ENCODE results near the gene XPR1. TPM values are rescaled to one million over a fixed set of nuclear protein-coding genes. Genes with fewer than 3 reads are reported as not detected.

The XPR1 gene
- total RNA-seq, 1 donor from 2014 or later = 12.0 TPM

DNA sequence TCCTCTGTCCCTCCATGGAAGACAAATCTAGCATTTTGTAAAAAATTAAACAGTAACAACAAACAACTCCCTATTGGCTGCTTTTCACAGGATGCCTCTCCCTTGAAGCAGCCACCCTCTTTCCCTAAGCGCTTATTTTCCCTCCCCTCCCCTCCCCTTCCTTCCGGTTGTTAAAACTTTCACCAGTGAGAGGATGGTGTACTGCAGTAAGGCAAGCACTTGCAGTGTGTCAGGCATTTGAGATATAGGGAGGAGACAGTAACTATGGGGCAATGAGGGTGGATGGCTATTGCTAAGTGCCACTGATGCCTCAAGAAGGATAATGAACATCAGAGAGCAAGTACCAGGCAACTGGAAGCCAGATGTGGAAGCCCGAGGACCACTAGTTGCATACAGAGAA is 261.8 kb downstream of the XPR1 start:
- DNase-seq (ENCODE audit: extremely low spot score in 2 of 2) = no peak
- no peaks in the 10 kb centered on the region for H3K36me3 ChIP-seq
- intact Hi-C loops (cut with DNase I) = no loop called here
- no peaks in the 10 kb centered on the region for H3K4me1 ChIP-seq
- no peak overlapping the region for H3K27ac ChIP-seq
- no peaks in the 10 kb centered on the region for H3K9me3 ChIP-seq
- no peaks in the 10 kb centered on the region for H3K27me3 ChIP-seq
- no peak overlapping the region for H3K4me3 ChIP-seq
- TF ChIP-seq POLR2A (IDR thresholded peaks at IDR 0.05) (no peak), POLR2AphosphoS5 (IDR thresholded peaks at IDR 0.05; ENCODE audit: insufficient read depth in 1 of 2, low read depth in 1 of 2) (no peak)
- TF ChIP-seq, protein P1, sequence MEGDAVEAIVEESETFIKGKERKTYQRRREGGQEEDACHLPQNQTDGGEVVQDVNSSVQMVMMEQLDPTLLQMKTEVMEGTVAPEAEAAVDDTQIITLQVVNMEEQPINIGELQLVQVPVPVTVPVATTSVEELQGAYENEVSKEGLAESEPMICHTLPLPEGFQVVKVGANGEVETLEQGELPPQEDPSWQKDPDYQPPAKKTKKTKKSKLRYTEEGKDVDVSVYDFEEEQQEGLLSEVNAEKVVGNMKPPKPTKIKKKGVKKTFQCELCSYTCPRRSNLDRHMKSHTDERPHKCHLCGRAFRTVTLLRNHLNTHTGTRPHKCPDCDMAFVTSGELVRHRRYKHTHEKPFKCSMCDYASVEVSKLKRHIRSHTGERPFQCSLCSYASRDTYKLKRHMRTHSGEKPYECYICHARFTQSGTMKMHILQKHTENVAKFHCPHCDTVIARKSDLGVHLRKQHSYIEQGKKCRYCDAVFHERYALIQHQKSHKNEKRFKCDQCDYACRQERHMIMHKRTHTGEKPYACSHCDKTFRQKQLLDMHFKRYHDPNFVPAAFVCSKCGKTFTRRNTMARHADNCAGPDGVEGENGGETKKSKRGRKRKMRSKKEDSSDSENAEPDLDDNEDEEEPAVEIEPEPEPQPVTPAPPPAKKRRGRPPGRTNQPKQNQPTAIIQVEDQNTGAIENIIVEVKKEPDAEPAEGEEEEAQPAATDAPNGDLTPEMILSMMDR (IDR thresholded peaks at IDR 0.05) = no peak

DNA sequence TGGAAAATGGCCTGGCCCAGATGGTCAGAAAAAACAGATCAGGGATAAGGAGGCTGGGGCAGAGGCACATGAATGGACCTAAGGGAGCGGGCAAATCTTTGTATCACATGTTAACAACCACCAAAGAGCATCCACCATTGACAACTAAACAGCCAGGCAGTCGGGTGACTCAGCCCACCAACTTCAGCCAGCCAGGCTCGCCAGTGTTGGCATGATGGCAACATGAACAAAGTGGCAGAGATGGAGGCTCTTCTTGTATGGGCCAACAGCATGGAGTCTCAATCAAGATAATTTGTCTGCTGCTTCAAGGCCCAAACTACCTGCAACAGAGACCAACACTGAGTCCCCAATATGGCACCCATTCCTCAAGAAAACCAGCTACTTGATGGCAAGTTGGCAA is 264.3 kb downstream of the XPR1 start:
- TF ChIP-seq POLR2A (IDR thresholded peaks at IDR 0.05) = no peak
- TF ChIP-seq, protein P1 (IDR thresholded peaks at IDR 0.05) = no peak
- no peaks in the 10 kb centered on the region for H3K36me3 ChIP-seq
- no peak overlapping the region for H3K4me3 ChIP-seq
- H3K27me3 ChIP-seq = no peaks in the 10 kb centered on the region
- DNase-seq (ENCODE audit: extremely low spot score in 2 of 2) = no peak
- no peaks in the 10 kb centered on the region for H3K4me1 ChIP-seq
- no peak overlapping the region for H3K27ac ChIP-seq
- no peaks in the 10 kb centered on the region for H3K9me3 ChIP-seq
- intact Hi-C loops (cut with DNase I) = no loop called here

DNA sequence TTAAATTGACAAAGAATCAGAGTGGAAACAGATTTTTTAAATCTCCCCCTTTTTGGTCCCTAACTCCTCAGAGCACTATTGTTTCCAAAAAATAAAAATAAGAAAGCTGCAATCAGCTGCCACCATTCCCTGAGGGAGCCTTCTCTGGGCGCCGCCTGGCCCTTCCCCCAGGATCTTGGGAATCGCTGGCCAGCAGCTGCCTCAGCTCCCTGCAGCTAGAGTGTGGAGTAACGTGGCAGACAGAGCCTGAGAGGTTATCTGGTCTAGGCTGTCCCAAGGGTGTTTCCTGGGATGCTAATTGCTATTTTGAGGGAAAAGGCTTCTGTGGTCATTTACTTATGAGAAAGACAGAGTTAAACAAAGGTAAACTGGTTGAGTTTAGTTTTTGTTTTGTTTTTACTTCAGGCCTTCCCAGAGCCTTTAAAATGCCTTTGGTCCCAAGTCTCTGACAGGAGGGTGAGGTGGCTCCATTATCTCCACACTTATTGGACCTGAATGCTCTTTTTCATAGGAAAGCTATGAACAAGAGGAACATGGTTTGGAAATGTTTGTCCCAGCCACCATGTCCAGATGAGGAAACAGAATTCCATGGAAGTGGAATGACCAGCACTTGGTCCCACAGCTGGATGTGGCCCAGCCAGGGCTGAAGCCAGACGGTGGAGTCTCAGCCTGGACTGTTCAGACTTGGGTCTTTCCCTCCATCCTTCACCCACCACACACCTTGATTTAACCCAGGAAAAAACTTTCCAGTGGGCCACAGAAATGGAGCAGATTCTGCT is 266.8 kb downstream of the XPR1 start:
- no peak for DNase-seq (ENCODE audit: extremely low spot score in 2 of 2)
- H3K4me3 ChIP-seq = no peak overlapping the region
- H3K27ac ChIP-seq = no peak overlapping the region
- no peaks in the 10 kb centered on the region for H3K9me3 ChIP-seq
- intact Hi-C loops (cut with DNase I) = no loop called here
- H3K27me3 ChIP-seq = no peaks in the 10 kb centered on the region
- H3K4me1 ChIP-seq = no peaks in the 10 kb centered on the region
- TF ChIP-seq POLR2A (IDR thresholded peaks at IDR 0.05) (no peak), POLR2AphosphoS5 (IDR thresholded peaks at IDR 0.05; ENCODE audit: insufficient read depth in 1 of 2, low read depth in 1 of 2) (no peak)
- TF ChIP-seq, protein P1 (IDR thresholded peaks at IDR 0.05) = no peak
- H3K36me3 ChIP-seq = no peaks in the 10 kb centered on the region

DNA sequence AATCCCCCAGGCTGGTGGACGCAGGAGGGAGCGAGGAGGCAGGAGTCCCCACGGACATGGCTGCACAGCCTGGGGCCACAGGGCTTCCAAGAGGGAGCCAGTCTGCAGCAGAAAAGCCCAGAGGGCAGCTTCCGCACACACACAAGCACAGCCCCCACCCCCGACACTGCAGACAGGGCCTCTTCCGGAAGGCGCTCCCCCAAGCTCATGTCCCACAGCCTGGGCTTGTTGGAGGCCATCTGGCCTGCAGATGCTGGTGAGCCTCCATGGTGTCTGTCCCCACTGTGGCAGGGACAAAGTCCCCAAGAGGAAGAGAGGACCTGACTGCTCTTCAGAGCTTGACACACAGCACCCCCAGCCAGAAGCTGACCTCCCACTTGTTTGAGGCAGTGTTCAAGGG is 267.4 kb downstream of the XPR1 start:
- Histone ChIP-seq H3K4me3 (no peak overlapping the region), H3K9me3 (no peaks in the 10 kb centered on the region), H3K36me3 (no peaks in the 10 kb centered on the region), H3K27me3 (no peaks in the 10 kb centered on the region), H3K27ac (no peak overlapping the region), H3K4me1 (no peaks in the 10 kb centered on the region)
- TF ChIP-seq, protein P1 (IDR thresholded peaks at IDR 0.05) = no peak
- TF ChIP-seq POLR2AphosphoS5 (IDR thresholded peaks at IDR 0.05; ENCODE audit: insufficient read depth in 1 of 2, low read depth in 1 of 2) (no peak), POLR2A (IDR thresholded peaks at IDR 0.05) (no peak)
- no peak for DNase-seq (ENCODE audit: extremely low spot score in 2 of 2)
- intact Hi-C loops (cut with DNase I) = no loop called here
